ENCODE measurements around the gene MITF. TPM values are rescaled to one million over a fixed set of nuclear protein-coding genes. Genes with fewer than 3 reads are reported as not detected.

The MITF gene
- total and polyA plus RNA-seq, 4 donors: 0.91 to 2.9 (median 2.3) TPM

- no peak for TF ChIP-seq ZBTB33 (IDR thresholded peaks at IDR 0.05)
- TF ChIP-seq TAF1 (conservative IDR thresholded peaks at IDR 0.05): no peak
- TF ChIP-seq GABPA (IDR thresholded peaks at IDR 0.05 in 1 of 2, conservative IDR thresholded peaks at IDR 0.05 in 1 of 2): no peak
- TF ChIP-seq SP1 (IDR thresholded peaks at IDR 0.05): no peak
- TF ChIP-seq RXRA (IDR thresholded peaks at IDR 0.05): no peak
- no peak for TF ChIP-seq FOXA2 (IDR thresholded peaks at IDR 0.05)
- TF ChIP-seq RAD21 (IDR thresholded peaks at IDR 0.05): no peak
- TF ChIP-seq HNF4A (conservative IDR thresholded peaks at IDR 0.05): no peak
- no peak for TF ChIP-seq REST (IDR thresholded peaks at IDR 0.05)
- no peak for TF ChIP-seq ATF3 (IDR thresholded peaks at IDR 0.05)
- TF ChIP-seq CTCF (IDR thresholded peaks at IDR 0.05; ENCODE audit: low read depth, low read length, missing input control): no peak
- TF ChIP-seq HNF4G (IDR thresholded peaks at IDR 0.05): no peak
- no peak for TF ChIP-seq EGR1 (IDR thresholded peaks at IDR 0.05; ENCODE audit: low read depth in 2 of 2)
- no peak for TF ChIP-seq FOXA1 (IDR thresholded peaks at IDR 0.05)
- no peak for TF ChIP-seq NR2F2 (IDR thresholded peaks at IDR 0.05)
- no peak for TF ChIP-seq YY1 (IDR thresholded peaks at IDR 0.05)
- no peak for TF ChIP-seq MAX (IDR thresholded peaks at IDR 0.05)
- no peak for TF ChIP-seq JUND (IDR thresholded peaks at IDR 0.05)
- 90% methylated on average over 1 of the region's 1 CpG for WGBS
- H3K27me3 ChIP-seq (ENCODE audit: control insufficient read depth in 4 of 4, insufficient read depth in 4 of 4, low read length in 3 of 4): no peaks in the 10 kb centered on the region
- no peaks in the 10 kb centered on the region for H3K9me3 ChIP-seq (ENCODE audit: control insufficient read depth in 4 of 4, low read length in 3 of 4)
- H3K4me3 ChIP-seq (ENCODE audit: low read depth in 1 of 3, low read length in 3 of 3): no peak overlapping the region
- no peaks in the 10 kb centered on the region for H3K36me3 ChIP-seq (ENCODE audit: control insufficient read depth in 4 of 4, insufficient read depth in 3 of 4, low read depth in 1 of 4, low read length in 3 of 4)
- no peaks in the 10 kb centered on the region for H3K4me1 ChIP-seq (ENCODE audit: control insufficient read depth in 4 of 4, insufficient read depth in 4 of 4, low read length in 3 of 4)
- H3K27ac ChIP-seq (ENCODE audit: low read depth in 1 of 2, low read length in 2 of 2): no peak overlapping the region
- H3K9ac ChIP-seq (ENCODE audit: low read depth in 1 of 2, low read length in 2 of 2): no peak overlapping the region
- no peak for DNase-seq (ENCODE audit: low spot score)
These were observed 67.6 kb downstream of the MITF start for GRCh38 chr3:69806735-69807438.
